ENCODE data around the gene SPEG.

The SPEG gene

DNA sequence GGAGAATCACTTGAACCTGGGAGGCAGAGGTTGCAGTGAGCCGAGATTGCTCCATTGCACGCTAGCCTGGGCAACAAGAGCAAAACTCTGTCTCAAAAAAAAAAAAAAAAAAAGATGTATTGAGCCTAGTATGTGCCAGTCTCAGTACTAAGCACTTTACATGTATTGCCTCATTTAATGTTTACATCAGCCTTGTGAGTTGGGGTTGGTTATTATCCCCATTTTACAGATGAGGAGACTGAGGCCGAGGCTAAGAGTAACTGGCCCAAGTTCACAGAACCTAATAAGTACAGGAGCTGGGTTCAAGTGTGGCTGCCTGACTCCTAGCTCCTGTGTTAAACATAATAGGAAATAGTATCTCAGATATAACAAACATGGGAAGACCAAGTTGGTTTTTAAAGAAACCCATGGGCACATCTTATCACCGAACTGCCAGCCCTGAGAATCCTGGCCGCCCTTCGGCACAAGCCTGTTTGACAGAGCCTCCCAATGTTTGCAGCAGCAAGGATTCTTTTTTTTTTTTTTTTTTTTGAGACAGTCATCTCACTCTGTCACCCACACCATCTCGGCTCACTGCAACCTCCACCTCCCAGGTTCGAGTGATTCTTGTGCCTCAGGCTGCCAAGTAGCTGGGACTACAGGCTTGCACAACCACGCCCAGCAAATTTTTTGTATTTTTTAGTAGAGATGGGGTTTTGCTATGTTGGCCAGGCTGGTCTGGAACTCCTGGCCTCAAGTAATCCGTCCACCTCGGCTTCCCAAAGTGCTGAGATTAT, 39.8 kb downstream of the SPEG start (continued):
- TF ChIP-seq, protein P1, sequence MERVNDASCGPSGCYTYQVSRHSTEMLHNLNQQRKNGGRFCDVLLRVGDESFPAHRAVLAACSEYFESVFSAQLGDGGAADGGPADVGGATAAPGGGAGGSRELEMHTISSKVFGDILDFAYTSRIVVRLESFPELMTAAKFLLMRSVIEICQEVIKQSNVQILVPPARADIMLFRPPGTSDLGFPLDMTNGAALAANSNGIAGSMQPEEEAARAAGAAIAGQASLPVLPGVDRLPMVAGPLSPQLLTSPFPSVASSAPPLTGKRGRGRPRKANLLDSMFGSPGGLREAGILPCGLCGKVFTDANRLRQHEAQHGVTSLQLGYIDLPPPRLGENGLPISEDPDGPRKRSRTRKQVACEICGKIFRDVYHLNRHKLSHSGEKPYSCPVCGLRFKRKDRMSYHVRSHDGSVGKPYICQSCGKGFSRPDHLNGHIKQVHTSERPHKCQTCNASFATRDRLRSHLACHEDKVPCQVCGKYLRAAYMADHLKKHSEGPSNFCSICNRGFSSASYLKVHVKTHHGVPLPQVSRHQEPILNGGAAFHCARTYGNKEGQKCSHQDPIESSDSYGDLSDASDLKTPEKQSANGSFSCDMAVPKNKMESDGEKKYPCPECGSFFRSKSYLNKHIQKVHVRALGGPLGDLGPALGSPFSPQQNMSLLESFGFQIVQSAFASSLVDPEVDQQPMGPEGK (CRISPR knock-in tag; IDR thresholded peaks at IDR 0.05; ENCODE audit: borderline replicate concordance): no peak
- TF ChIP-seq RARB (CRISPR knock-in tag; IDR thresholded peaks at IDR 0.05): no peak
- no peak for TF ChIP-seq ISL1 (CRISPR knock-in tag; IDR thresholded peaks at IDR 0.05)
- no peak for TF ChIP-seq ZNF70 (CRISPR knock-in tag; IDR thresholded peaks at IDR 0.05)

DNA sequence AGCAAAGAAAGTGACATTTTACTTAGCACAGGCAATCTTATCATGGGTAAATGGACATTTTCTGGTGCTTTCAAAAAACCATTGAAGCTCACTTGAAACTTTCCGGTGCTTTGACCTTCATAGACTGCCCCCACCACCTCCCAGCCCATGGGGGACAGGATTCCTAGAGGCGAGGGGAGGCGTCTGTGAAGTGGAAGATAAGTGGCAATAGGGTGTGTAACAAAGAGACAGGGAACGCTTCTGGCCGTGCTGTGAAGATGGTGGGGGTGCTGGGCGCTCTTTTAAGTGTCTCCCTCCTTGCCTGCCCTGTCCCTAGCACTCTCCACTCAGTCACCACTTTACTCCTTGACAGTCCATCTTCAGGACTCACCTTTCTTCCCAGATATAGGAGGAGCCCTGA, 40.6 kb downstream of the SPEG start:
- TF ChIP-seq, protein P2, sequence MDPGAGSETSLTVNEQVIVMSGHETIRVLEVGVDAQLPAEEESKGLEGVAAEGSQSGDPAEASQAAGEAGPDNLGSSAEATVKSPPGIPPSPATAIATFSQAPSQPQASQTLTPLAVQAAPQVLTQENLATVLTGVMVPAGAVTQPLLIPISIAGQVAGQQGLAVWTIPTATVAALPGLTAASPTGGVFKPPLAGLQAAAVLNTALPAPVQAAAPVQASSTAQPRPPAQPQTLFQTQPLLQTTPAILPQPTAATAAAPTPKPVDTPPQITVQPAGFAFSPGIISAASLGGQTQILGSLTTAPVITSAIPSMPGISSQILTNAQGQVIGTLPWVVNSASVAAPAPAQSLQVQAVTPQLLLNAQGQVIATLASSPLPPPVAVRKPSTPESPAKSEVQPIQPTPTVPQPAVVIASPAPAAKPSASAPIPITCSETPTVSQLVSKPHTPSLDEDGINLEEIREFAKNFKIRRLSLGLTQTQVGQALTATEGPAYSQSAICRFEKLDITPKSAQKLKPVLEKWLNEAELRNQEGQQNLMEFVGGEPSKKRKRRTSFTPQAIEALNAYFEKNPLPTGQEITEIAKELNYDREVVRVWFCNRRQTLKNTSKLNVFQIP (CRISPR knock-in tag; IDR thresholded peaks at IDR 0.05; ENCODE audit: borderline replicate concordance, low read depth): no peak
- TF ChIP-seq RARB (CRISPR knock-in tag; IDR thresholded peaks at IDR 0.05): no peak
- no peak for TF ChIP-seq ZFP3 (CRISPR knock-in tag; IDR thresholded peaks at IDR 0.05)
- no peak for TF ChIP-seq ZNF8 (CRISPR knock-in tag; IDR thresholded peaks at IDR 0.05)
- TF ChIP-seq, protein P3, sequence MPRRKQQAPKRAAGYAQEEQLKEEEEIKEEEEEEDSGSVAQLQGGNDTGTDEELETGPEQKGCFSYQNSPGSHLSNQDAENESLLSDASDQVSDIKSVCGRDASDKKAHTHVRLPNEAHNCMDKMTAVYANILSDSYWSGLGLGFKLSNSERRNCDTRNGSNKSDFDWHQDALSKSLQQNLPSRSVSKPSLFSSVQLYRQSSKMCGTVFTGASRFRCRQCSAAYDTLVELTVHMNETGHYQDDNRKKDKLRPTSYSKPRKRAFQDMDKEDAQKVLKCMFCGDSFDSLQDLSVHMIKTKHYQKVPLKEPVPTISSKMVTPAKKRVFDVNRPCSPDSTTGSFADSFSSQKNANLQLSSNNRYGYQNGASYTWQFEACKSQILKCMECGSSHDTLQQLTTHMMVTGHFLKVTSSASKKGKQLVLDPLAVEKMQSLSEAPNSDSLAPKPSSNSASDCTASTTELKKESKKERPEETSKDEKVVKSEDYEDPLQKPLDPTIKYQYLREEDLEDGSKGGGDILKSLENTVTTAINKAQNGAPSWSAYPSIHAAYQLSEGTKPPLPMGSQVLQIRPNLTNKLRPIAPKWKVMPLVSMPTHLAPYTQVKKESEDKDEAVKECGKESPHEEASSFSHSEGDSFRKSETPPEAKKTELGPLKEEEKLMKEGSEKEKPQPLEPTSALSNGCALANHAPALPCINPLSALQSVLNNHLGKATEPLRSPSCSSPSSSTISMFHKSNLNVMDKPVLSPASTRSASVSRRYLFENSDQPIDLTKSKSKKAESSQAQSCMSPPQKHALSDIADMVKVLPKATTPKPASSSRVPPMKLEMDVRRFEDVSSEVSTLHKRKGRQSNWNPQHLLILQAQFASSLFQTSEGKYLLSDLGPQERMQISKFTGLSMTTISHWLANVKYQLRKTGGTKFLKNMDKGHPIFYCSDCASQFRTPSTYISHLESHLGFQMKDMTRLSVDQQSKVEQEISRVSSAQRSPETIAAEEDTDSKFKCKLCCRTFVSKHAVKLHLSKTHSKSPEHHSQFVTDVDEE (CRISPR knock-in tag; IDR thresholded peaks at IDR 0.05): no peak
- TF ChIP-seq, protein P4, sequence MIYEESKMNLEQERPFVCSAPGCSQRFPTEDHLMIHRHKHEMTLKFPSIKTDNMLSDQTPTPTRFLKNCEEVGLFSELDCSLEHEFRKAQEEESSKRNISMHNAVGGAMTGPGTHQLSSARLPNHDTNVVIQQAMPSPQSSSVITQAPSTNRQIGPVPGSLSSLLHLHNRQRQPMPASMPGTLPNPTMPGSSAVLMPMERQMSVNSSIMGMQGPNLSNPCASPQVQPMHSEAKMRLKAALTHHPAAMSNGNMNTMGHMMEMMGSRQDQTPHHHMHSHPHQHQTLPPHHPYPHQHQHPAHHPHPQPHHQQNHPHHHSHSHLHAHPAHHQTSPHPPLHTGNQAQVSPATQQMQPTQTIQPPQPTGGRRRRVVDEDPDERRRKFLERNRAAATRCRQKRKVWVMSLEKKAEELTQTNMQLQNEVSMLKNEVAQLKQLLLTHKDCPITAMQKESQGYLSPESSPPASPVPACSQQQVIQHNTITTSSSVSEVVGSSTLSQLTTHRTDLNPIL (CRISPR knock-in tag; IDR thresholded peaks at IDR 0.05; ENCODE audit: low read depth): no peak
- TF ChIP-seq ISL1 (CRISPR knock-in tag; IDR thresholded peaks at IDR 0.05): no peak
- no peak for TF ChIP-seq CSDC2 (CRISPR knock-in tag; IDR thresholded peaks at IDR 0.05)
- no peak for TF ChIP-seq SNAI2 (CRISPR knock-in tag; IDR thresholded peaks at IDR 0.05)
- no peak for TF ChIP-seq OSR1 (CRISPR knock-in tag; IDR thresholded peaks at IDR 0.05)
- TF ChIP-seq ZNF565 (CRISPR knock-in tag; conservative IDR thresholded peaks at IDR 0.05; ENCODE audit: low read depth): no peak
- TF ChIP-seq, protein P5, sequence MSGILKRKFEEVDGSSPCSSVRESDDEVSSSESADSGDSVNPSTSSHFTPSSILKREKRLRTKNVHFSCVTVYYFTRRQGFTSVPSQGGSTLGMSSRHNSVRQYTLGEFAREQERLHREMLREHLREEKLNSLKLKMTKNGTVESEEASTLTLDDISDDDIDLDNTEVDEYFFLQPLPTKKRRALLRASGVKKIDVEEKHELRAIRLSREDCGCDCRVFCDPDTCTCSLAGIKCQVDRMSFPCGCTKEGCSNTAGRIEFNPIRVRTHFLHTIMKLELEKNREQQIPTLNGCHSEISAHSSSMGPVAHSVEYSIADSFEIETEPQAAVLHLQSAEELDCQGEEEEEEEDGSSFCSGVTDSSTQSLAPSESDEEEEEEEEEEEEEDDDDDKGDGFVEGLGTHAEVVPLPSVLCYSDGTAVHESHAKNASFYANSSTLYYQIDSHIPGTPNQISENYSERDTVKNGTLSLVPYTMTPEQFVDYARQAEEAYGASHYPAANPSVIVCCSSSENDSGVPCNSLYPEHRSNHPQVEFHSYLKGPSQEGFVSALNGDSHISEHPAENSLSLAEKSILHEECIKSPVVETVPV (CRISPR knock-in tag; IDR thresholded peaks at IDR 0.05): no peak
- no peak for TF ChIP-seq TCF4 (CRISPR knock-in tag; IDR thresholded peaks at IDR 0.05; ENCODE audit: borderline replicate concordance)
- TF ChIP-seq TOX (CRISPR knock-in tag; IDR thresholded peaks at IDR 0.05; ENCODE audit: borderline replicate concordance): no peak
- TF ChIP-seq BACH2 (CRISPR knock-in tag; IDR thresholded peaks at IDR 0.05; ENCODE audit: borderline replicate concordance): no peak
- no peak for TF ChIP-seq PPARA (CRISPR knock-in tag; IDR thresholded peaks at IDR 0.05; ENCODE audit: borderline replicate concordance)
- TF ChIP-seq ZFP30 (CRISPR knock-in tag; IDR thresholded peaks at IDR 0.05): no peak
- no peak for ATAC-seq

All from SK-N-SH treated with all-trans-retinoic acid at 6 μM for 48 hours (cell line).